Measurements from ENCODE around the gene NUP210L. TPM values are rescaled to one million over a fixed set of nuclear protein-coding genes. Genes with fewer than 3 reads are reported as not detected.

The NUP210L gene
- 0.10 TPM for total RNA-seq

- ATAC-seq: no peak
- no peak for DNase-seq (ENCODE audit: low spot score)
Measured at GRCh38 chr1:154154534-154155191, at the start of gene NUP210L. Gene NUP210L (minus strand): TSS chr1:154155073.

- ATAC-seq (peak; percentile 80), DNase-seq (ENCODE audit: low spot score) (no peak)
Measured at GRCh38 chr1:154199563-154199879, 44.6 kb upstream of the NUP210L start.

- ATAC-seq (peak; percentile 94), DNase-seq (ENCODE audit: low spot score) (no peak)
Measured at GRCh38 chr1:154198756-154199562, 44.1 kb upstream of the NUP210L start.

- DNase-seq (ENCODE audit: low spot score): peak; percentile 65
- peak; percentile 74 for ATAC-seq
Measured at GRCh38 chr1:154193821-154194220, 38.9 kb upstream of the NUP210L start.

GRCh38 chr1:154192476-154192875, 37.6 kb upstream of the NUP210L start:
- ATAC-seq: no peak
- no peak for DNase-seq (ENCODE audit: low spot score)

- no peak for DNase-seq (ENCODE audit: low spot score)
Measured at GRCh38 chr1:154191990-154192461, 37.2 kb upstream of the NUP210L start, which contains the start of gene TPM3. Gene TPM3 (minus strand): TSS chr1:154192100. CDS start chr1:154192018, 82 bp downstream.

GRCh38 chr1:154190550-154190949, 35.7 kb upstream of the NUP210L start:
- ATAC-seq: no peak

More at GRCh38 chr1:154191990-154192461, 37.2 kb upstream of the NUP210L start, which contains the start of gene TPM3:
- ATAC-seq: no peak

GRCh38 chr1:154186852-154187501, 32.1 kb upstream of the NUP210L start:
- no peak for ATAC-seq
- DNase-seq (ENCODE audit: low spot score): no peak

More at GRCh38 chr1:154190550-154190949, 35.7 kb upstream of the NUP210L start:
- DNase-seq (ENCODE audit: low spot score): no peak

- ATAC-seq (no peak), DNase-seq (ENCODE audit: low spot score) (peak; percentile 62)
Measured at GRCh38 chr1:154186177-154186576, 31.3 kb upstream of the NUP210L start.

GRCh38 chr1:154183046-154183915, 28.4 kb upstream of the NUP210L start:
- DNase-seq (ENCODE audit: low spot score) (peak; percentile 98), ATAC-seq (peak; percentile 88)

GRCh38 chr1:154182344-154183045, 27.6 kb upstream of the NUP210L start:
- DNase-seq (ENCODE audit: low spot score) (peak; percentile 77), ATAC-seq (peak; percentile 51)

GRCh38 chr1:154181944-154182343, 27.1 kb upstream of the NUP210L start:
- ATAC-seq (no peak), DNase-seq (ENCODE audit: low spot score) (no peak)

GRCh38 chr1:154179946-154180687, 25.2 kb upstream of the NUP210L start:
- DNase-seq (ENCODE audit: low spot score) (no peak), ATAC-seq (no peak)

GRCh38 chr1:154178911-154179811, 24.3 kb upstream of the NUP210L start:
- peak; percentile 80 for DNase-seq (ENCODE audit: low spot score)

GRCh38 chr1:154178013-154178412, 23.1 kb upstream of the NUP210L start:
- DNase-seq (ENCODE audit: low spot score): no peak
- ATAC-seq: no peak

More at GRCh38 chr1:154178911-154179811, 24.3 kb upstream of the NUP210L start:
- ATAC-seq: peak; percentile 71

GRCh38 chr1:154176337-154176736, 21.5 kb upstream of the NUP210L start:
- DNase-seq (ENCODE audit: low spot score) (no peak), ATAC-seq (no peak)

- ATAC-seq (no peak), DNase-seq (ENCODE audit: low spot score) (no peak)
Measured at GRCh38 chr1:154174654-154175053, 19.8 kb upstream of the NUP210L start.

- no peak for ATAC-seq
- DNase-seq (ENCODE audit: low spot score): no peak
Measured at GRCh38 chr1:154171880-154172279, 17.0 kb upstream of the NUP210L start.

All from left lobe of liver (tissue), 2 donors.